ENCODE results near the gene ALX1.

The ALX1 gene

DNA sequence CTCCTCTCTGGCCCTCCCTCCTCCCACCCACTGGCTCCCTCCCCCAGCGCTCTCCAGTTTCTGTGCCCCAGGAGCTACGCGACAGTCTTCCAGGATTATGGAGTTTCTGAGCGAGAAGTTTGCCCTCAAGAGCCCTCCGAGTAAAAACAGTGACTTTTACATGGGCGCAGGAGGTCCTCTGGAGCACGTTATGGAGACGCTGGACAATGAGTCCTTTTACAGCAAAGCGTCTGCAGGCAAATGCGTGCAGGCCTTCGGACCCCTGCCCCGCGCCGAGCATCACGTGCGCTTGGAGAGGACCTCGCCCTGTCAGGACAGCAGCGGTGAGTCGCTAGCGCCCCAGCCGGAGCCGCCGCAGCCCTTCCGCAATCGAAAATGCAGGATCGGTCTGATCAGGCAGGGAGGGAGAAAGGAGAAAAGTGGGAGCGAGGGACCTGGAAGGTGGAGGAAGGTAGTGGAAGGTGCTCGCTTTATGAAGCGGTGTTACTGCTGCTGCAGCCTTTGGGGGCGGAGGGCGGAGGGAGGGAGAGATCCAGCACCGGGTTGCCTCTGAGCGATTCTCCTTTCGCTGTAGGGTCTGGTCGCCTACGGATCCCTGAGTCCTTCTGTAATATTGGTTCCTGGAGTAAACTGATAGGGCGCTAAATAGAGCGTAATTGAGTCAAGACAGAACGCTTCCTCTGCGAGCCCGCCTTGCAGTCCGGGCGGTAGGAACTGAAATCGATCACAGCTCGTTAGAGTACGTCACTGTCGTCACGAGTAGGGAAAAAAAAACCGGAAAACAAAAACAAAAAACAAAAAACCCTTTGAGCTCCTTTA, at the start of gene ALX1:
Gene ALX1, plus strand, starts transcription at position 56 of the 819 bp plus-strand sequence. Its CDS starts 42 bp downstream, at position 98.
- no peak for DNase-seq (ENCODE audit: low spot score)

DNA sequence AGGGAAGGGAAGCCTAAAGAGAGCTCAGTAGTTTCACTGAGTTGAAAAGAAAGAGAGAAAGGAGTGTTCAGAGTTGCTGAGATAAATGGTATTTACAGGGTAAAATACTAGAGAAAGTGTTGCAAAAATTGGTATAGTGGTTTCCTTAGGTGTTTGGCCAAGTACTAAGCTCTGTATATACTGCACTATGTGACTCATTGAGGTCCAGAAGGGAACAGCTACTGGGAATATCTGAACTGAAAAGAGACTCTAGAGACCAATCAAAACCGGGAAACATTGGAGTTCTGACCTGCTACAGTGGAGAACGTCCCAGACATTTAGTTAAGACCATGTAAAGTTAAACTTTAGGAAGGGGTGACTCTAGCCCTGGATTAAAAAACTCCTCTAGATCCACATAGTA, 42.7 kb upstream of the ALX1 start:
- DNase-seq (ENCODE audit: low spot score) = no peak

DNA sequence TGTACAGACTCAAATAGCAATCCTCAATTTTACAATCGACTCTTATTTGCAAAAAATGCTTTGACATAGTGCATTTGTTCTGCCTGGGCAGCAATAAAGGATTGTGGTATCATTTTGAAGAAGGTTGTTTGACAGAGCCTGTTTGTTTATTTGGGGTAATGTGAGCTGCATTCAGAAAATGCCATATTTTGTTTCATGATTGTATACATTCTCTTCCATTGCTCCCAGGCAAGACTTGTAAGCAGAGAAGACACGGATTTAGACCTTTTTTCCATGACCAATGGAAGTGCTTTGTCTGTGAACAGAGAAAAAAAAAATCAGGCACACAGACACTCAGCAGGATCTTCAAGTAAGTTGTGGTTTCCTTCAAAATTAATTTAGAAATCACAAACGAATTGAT, 35.5 kb upstream of the ALX1 start:
- no peak for DNase-seq (ENCODE audit: low spot score)

DNA sequence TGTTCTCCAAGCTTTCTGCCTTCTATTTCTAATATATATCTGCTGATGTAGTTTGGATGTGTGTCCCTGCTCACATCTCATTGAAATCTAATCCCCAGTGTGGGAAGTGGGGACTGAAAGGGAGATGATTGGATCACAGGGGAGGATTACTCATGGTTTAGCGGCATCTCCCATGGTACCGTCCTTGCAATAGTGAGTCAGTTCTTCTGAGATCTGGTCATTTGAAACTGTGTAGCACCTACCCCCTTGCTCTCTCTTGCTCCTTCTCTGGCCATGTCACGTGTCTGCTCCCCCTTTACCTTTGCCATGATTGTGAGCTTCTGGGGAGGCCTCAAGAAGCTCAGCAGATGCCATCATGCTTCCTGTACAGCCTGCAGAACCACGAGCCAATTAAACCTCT, 26.2 kb upstream of the ALX1 start:
- no peak for DNase-seq (ENCODE audit: low spot score)

DNA sequence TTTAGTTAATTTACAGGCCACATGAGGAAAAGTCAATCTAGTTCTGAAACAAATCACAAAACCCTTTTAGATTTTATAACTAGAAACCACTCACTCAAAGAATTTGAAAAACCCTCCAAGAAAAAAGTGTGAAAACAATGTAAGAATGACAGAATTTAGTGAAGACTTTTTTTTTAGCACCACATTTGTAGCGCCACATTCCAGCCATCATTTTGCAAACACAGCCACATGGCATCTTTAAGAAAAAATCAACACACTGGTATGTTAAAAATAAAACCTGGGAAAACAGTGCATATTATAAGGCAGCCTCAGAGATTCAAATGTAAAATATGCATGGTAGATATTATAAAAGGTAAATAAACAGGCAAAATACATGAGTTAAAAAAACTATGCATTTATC, 22.3 kb upstream of the ALX1 start:
- DNase-seq (ENCODE audit: low spot score) = no peak

DNA sequence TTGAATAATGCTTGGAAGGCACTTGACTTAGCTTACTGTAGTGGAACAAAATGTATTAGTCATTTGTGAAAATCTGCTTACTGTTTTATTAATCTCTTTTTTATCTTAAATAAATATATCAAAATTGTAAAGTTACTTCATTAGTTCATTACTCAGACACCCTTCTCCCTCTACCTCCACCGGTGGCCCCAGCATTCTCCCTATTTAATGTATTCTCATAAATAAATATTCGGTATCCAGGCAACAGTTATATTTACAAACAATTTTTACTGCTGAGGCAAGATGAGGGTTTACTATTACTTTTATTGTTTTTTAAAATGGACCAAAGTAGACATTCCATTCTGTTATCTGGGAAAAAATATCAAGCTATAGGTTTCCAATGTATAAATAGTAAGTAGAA, 19.6 kb upstream of the ALX1 start:
- no peak for DNase-seq (ENCODE audit: low spot score)

DNA sequence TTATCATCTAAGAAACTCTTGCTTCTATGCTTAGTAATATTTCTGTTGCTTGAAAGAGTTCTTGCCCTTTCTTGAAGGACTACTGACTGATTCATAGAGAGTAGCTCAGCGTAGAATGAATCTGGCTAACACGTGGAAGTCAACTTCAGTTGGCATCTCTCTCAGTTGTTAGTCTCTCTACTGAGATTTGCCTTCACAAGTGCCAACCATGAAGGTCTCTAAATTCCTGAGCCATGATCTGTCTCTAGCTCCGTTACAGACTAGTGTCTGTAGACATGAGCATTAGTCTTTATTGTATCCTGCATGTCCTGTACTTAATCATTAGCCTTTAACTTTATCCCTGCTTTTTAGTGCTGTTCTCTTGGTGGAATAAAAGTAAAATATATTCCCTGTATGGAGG, 19.1 kb upstream of the ALX1 start:
- DNase-seq (ENCODE audit: low spot score) = no peak

DNA sequence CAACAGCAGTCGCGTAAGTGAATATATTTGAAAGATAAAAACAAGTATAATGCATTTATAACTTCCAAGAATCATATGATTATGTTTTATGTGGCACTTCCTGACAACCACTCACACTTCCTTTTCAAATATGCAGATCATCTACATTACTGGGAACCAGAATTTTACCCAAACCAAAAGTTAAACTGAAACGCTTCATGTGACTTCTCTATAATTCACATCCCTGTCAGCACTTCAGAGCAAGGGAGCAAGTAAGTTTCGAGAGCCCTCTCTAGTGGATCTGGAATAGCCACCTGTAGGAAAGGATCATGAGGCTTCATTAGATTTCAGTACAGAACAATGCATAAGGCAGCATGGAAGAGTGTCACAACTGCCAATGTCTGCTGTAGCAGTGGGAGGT, 13.7 kb upstream of the ALX1 start:
- DNase-seq (ENCODE audit: low spot score) = no peak

DNA sequence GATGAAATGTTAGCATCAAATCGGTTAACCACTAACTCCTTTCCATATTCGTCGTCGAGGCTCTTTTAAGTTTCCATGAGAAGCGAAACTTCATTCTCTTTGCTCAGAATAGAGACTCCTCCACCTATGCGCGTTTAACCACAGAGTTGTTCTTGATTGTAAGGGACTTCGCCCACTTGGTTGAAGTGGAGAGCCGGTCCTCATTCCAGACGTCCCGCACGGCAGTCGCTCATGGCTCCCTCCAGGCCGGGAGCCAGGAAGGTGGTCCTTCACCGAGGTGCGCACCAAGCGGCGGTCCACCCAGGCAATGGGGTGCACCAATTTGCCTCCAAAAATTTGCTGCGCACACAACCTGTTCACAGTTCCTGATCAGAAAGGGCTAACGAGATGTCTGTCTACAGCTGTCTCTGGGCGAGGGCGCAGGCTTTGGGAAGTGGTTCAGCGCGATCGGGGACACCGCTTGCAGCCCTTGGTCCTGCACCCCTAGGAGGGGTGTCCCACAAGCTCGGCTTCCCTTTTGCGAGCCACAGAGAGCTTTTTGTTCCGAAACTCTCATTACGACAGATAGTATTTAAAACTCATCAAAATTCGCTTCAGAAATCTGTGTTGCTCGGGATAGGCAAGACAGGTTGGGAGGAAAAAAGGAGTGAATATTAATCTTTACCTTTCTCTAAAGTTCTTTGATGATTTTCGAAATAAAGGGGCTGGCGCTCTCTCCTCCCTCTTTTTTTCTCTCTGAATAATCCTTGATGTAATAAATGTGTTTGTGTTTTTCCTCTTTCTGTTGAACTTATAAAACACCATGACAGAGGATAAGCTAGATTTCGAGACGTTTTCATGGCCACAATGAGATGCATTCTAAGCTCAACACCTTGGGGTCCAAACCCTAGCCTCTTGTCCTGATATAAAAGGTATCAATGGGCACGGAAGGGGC, 6.4 kb upstream of the ALX1 start:
- DNase-seq (ENCODE audit: low spot score) = no peak

DNA sequence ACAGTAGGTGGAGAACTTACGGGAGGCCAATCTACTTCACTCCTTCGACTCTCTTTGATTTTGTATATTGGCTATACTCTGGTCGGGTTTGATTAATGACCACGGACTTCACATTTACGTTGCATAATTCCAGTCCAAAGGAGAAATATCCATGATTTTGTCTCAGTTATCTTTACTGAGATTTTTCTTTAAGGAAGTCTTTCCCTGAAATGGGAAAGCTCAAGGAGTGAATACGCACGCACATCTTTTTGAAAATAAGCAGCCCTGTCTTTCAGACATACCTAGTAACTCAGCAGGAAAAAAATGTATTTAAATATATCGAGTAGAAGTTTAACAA, 5.7 kb upstream of the ALX1 start:
- no peak for DNase-seq (ENCODE audit: low spot score)

DNA sequence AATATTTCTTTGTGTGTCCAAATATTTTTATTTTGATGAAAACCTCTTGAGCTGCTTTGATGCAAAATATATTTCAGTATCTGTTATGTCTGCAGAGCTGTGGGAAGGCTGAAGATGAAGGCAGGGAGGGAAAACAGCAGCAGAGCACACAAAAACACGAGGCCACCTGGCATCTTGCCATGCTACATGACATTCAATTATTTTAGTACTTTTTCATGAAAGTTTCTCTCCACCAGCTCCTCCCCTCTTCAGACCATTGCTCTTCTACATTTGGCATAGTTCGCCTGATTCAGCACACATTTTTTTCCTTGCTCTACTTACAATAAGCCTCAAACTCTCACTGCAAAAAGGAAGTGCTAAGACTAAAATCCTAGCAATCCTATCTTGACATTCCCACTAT, 4.6 kb upstream of the ALX1 start:
- DNase-seq (ENCODE audit: low spot score) = peak; percentile 12

DNA sequence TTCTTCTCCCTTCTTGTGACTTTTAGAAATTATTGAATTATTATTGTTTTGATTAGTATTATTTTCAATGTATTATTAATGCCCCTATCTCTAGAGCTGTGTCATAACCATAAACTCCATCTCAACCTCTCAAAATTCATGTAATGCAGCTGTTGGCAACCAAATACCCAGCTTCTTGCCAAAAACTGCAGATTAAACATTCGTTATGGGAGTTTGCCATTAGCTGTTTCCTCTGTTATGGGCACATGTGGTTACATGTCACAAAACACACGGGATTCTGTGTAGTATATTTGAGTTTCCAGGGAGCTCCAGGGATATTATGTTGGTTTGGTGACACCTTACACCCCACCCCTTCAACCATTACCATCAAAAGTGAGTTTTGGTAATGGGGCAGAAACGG, 2.8 kb upstream of the ALX1 start:
- DNase-seq (ENCODE audit: low spot score) = no peak

DNA sequence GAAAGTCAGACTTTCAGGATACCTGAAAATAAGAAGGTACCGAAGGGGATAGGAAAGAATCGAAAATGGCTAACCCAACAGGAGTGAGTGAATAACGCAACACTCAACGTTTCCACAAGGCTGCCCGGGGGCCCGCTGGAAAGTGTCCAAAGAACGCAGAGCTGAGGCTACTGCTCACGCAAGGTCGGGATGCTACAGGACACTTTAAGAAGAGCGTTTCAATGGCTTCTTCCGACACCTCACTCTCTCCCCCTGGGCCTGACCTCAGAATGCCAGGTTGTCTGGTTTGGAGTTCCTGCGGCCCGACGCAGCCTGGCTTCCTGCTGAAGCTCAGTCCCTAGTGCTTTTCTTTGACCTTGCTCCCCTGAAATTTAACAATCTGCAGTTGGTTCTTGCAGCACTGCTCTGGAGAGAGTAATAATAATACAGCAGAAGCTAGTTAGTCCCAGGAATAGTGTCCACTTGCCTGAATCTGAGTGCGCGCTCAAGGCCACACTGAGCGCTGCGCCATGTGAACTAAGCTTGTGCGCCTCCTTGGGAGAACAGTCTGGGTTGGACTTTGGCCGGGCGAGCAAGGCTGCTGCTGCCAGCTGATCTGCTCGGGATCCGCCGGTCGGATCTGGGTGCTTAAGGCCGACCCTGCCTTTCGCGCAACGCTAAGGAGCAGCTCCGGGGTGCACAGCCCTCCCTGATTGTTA, 2.0 kb upstream of the ALX1 start:
- DNase-seq (ENCODE audit: low spot score) = no peak

DNA sequence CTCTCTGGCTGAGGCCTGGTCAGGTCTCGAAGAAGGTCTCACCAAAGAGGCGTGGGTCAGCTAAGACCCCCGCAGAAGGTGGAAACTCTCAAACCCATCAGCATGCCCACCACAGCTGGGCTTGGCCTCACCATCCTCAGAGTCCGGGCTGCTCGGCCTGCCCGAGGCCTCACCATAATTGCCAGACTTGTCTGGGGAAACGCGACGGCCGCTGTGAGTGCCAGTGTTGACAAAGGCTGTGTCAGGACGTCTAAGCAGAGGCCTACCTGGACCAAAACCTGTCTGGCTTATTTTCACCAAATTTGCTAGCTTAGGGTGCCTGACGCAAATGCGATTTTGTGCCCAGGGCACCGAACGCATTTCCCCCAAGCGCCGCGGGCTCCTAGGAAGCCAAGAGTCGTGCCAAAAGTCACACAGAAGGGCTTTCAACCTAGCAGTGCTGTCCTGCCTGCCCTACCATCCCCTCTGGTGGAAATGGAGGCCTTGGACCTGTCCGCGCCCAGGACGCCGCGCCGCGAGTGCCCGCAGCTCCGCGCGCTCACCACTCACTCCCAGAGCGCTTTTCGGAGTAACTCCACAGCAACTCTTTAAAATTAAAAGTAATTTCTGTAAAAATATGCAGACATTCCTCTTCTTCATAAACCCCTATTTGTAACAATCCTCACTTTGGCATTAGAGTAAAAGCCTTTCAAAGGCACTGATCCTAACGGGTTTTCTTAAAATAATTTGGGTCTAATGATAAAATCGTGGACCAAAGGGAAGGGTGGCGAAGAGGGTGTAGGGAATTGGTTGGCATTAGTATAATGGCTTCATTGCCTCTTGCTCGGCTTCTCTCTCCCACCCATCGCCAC, 1.2 kb upstream of the ALX1 start:
- DNase-seq (ENCODE audit: low spot score) = no peak

DNA sequence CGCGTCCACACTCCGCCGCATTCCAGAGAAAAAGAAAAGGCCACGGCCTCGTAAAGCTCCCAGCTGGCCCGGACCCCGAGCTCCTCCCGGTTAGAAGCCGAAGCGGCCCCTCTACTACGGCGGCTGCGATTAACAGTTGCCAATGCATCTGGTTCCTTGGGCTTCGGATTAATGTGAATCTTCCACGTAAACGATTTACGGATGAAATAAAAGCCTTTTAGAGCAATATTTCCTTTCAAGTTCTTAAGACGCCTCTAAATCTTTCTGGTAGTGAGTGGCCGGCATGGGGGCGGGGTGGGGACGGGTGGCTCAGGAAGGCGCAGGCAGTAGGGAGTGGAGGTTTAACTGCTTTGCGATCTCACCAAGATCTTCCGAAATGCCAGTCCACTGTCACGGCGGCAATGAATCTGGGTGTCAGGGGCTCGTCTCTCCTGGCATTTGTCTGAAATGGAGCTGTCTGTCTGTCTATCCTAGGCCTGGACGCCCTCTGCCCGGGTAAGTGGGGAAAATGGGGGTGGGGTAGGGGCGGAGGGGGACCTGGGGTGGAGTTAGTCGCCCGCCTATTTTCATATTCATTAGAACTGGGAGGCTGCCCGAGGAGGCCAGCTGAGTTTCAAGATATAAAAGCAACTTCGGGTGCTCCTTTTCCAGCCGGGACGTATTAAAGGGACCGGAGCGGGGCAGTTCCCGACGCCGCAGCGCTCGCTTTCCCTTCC, 413 bp upstream of the ALX1 start:
- no peak for DNase-seq (ENCODE audit: low spot score)

DNA sequence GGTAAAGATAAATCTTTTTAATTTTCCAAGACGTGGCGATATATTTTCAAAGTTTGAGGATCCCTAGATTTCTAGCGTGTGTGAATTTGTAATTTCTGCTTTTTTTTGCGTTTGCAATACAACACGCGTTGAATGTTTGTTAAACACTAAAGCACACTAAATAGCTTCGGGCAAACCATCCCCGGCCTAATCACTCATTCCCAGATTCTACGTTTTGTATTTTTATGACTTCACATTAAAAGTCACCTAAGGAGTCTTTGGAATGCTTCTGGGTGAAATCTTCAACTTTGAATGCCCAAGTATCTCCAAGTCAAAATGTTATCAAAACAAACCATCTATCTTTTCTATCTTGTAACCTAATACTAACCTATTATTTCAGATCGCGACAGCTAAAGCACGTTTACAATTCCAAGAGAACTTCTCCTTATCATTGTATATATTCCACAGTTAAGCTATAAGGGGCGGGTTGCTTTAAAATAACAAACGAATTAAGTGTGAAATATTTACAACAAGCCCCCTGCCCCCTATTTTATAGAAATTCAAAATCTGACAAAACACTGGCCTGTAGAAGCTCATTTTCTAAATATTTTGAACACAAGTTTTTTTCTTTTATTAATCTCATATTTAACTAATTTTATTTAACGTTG, 1.1 kb downstream of the ALX1 start:
- DNase-seq (ENCODE audit: low spot score) = no peak

DNA sequence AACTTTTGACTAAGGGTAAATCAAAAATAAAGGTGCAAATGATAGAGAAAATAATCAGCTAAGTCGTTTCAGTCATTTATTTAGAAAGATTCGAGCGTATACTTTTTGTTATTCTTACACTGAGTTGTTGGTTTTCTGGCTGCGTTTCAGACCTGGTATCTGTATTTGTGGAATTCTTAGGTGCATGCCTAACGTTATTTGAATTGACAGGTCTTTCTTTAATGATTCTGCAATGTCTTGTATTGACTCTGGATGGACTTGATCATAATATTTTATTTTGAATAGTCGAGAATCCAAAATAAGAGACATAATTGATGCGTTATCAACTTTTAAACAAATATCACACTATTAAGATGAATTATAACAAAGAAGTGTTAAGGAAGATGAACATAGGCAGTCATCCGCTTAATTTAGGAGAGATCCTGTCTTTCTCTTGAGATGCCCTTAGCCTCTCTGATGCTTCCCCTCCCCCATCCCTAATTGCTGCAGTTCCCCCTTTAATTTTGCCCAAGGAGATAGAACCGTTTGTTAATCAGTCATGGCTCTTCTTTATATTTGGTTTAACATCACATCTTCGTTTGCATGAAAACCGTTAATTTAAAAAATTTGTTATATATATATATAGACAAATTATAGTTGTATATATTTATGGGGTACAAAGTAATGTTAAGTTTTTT, 1.8 kb downstream of the ALX1 start:
- DNase-seq (ENCODE audit: low spot score) = no peak

DNA sequence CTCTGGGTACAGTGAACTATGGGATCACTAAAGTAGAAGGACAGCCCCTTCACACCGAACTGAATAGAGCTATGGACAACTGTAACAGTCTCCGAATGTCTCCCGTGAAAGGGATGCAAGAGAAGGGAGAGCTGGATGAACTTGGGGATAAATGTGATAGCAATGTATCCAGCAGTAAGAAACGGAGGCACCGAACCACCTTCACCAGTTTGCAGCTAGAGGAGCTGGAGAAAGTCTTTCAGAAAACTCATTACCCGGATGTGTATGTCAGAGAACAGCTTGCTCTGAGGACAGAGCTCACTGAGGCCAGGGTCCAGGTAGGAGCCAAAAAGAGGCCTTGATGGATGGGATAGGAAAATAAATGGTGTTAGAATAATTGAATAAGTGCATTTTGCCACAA, 3.5 kb downstream of the ALX1 start:
- DNase-seq (ENCODE audit: low spot score) = no peak

DNA sequence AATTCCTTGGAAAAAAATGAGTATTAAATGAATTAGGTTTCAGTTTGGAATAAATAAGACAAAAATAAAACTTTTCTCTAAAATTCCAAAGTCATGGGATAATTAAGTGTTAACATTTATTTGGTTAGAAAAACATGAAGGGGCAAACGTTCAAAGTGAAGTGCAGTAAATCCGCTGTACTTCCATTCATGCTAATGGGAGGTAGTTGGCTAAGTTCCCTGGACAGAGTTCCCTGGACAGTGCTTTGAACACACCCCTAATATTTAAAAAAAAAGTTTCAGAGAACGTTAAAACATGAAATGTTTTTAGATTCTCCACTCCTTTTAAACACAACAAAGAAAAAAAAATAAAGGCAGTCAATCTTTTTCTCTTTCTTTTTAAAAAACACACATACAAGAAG, 16.3 kb downstream of the ALX1 start:
- DNase-seq (ENCODE audit: low spot score) = no peak

DNA sequence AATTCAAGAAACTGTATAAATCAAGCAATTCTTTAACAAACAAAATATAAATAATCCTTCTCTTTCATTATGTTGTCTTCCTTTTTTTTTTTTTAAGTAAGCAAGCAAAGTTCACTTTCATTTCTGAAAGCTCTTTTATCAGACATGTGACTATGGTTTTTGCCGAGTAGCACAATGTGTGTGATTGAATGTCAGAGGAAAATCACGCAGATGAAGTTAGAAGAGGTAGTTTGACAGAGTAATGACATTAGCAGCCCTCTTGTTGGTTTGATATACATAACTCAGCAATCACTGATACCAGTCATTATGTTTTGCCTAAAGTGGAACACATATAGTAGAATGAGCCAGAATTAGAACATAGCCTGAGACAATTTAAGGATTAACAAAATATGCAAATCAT, 19.0 kb downstream of the ALX1 start:
- no peak for DNase-seq (ENCODE audit: low spot score)

Data from hematopoietic multipotent progenitor cell treated with erythropoietin and hydrocortisone succinate and interleukin-3 and kit ligand, for 17 days (in vitro differentiated cells).